Thoracic aorta (tissue), 2 donors: ENCODE results near the gene LYSMD1. TPM values are rescaled to one million over a fixed set of nuclear protein-coding genes. Genes with fewer than 3 reads are reported as not detected.
A peak's percentile ranks its signal among the peaks of the same experiment; 100 is the strongest.

Source experiments
- ATAC-seq: fragments of 150-250 bp; one replicate; pipeline ENCODE4 v1.8.0; 2017; ENCODE audit warnings: low read depth; ENCODE audit not compliant: insufficient number of reproducible peaks, low FRiP score
- DNase-seq: peaks from one replicate; pipeline ENCODE4 v3.0.0-alpha.2; 2020; ENCODE audit warnings: low spot score
- H3K27ac ChIP-seq, 2 donors: fragments of 200-600 bp; sonication (generic); 1 replicate in 1 of 2; 2 replicates in 1 of 2; pipeline ENCODE4 v1.5.1; 2016; ENCODE audit warnings: mild to moderate bottlenecking in 2 of 2, moderate library complexity in 2 of 2
- H3K27me3 ChIP-seq: fragments of 200-600 bp; sonication (generic); replicated peaks from 2 replicates; pipeline ENCODE4 v1.6.0; 2016; ENCODE audit warnings: mild to moderate bottlenecking; ENCODE audit not compliant: insufficient read depth
- H3K36me3 ChIP-seq: fragments of 200-600 bp; sonication (generic); one replicate; pipeline ENCODE4 v1.5.1; 2016
- H3K4me1 ChIP-seq, 2 donors: fragments of 200-600 bp; sonication (generic); 1 replicate in 1 of 2; 2 replicates in 1 of 2; pipeline versions ENCODE4 v1.5.1 to v1.6.0; 2016; ENCODE audit warnings: low read depth in 2 of 2, mild to moderate bottlenecking in 1 of 2; ENCODE audit not compliant: control insufficient read depth in 1 of 2
- H3K4me3 ChIP-seq: fragments of 200-600 bp; sonication (generic); 2 replicates; pipeline ENCODE4 v1.5.1; 2016; ENCODE audit warnings: mild to moderate bottlenecking
- H3K9me3 ChIP-seq: fragments of 200-600 bp; sonication (generic); 2 replicates; pipeline ENCODE4 v1.5.1; 2016
- total RNA-seq, 2 donors: library from RNA; depleted of rRNA; stranded (reverse); fragments of >200 nt; gene quantifications; one replicate each; pipeline versions ENCODE4 v1.1.0 to v1.2.3, GENCODE V29; 2016
- TF ChIP-seq, protein P1 (sequence below): fragments of 200-600 bp; sonication (generic); IDR thresholded peaks from one replicate; pipeline ENCODE4 v1.5.1; 2019; ENCODE audit warnings: antibody characterized with exemption

The LYSMD1 gene
- total RNA-seq, 2 donors from 2014 or later: 5.6 to 8.7 TPM

DNA sequence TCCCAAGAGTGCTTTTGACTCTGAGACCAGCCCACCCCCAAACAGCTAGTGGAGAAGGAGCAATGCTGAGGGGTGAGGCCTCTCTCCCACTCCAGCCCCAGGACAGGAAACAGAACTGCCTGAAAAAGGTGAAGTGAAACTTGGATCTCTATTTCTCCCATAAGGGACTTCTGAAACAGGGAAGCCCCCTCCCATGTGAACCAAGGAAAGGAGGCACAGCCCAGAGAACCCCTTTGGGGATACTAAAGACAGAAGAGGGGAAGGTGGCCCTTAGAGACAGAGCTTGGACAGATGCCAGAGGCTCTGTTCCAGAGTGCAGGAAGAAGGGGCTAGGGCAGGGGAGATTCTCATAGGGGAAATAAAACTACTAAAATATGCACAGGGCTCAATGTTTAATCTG, 6.3 kb downstream of the LYSMD1 start:
- no peaks in the 10 kb centered on the region for H3K27me3 ChIP-seq
- peaks cover 3 to 30% of the 10 kb centered on the region in 2 donors for H3K4me1 ChIP-seq
- peaks cover 25% of the 10 kb centered on the region for H3K36me3 ChIP-seq
- TF ChIP-seq, protein P1, sequence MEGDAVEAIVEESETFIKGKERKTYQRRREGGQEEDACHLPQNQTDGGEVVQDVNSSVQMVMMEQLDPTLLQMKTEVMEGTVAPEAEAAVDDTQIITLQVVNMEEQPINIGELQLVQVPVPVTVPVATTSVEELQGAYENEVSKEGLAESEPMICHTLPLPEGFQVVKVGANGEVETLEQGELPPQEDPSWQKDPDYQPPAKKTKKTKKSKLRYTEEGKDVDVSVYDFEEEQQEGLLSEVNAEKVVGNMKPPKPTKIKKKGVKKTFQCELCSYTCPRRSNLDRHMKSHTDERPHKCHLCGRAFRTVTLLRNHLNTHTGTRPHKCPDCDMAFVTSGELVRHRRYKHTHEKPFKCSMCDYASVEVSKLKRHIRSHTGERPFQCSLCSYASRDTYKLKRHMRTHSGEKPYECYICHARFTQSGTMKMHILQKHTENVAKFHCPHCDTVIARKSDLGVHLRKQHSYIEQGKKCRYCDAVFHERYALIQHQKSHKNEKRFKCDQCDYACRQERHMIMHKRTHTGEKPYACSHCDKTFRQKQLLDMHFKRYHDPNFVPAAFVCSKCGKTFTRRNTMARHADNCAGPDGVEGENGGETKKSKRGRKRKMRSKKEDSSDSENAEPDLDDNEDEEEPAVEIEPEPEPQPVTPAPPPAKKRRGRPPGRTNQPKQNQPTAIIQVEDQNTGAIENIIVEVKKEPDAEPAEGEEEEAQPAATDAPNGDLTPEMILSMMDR: no peak
- H3K27ac ChIP-seq: peak overlapping the region in 1 of 2 donors; percentile 20
- ATAC-seq (no peak), DNase-seq (no peak)
- no peaks in the 10 kb centered on the region for H3K9me3 ChIP-seq
- no peak overlapping the region for H3K4me3 ChIP-seq

DNA sequence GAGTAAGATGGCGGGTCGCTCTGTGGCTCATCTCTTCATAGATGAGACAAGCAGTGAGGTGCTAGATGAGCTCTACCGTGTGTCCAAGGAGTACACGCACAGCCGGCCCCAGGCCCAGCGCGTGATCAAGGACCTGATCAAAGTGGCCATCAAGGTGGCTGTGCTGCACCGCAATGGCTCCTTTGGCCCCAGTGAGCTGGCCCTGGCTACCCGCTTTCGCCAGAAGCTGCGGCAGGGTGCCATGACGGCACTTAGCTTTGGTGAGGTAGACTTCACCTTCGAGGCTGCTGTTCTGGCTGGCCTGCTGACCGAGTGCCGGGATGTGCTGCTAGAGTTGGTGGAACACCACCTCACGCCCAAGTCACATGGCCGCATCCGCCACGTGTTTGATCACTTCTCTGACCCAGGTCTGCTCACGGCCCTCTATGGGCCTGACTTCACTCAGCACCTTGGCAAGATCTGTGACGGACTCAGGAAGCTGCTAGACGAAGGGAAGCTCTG, 6.9 kb downstream of the LYSMD1 start:
- Histone ChIP-seq H3K4me3 (no peak overlapping the region), H3K27me3 (no peaks in the 10 kb centered on the region), H3K36me3 (peaks cover 25% of the 10 kb centered on the region), H3K9me3 (no peaks in the 10 kb centered on the region), H3K27ac (peak overlapping the region in 1 of 2 donors; percentile 6), H3K4me1 (peaks cover 3 to 24% of the 10 kb centered on the region in 2 donors)
- no peak for ATAC-seq
- DNase-seq: no peak
- TF ChIP-seq, protein P1: no peak

DNA sequence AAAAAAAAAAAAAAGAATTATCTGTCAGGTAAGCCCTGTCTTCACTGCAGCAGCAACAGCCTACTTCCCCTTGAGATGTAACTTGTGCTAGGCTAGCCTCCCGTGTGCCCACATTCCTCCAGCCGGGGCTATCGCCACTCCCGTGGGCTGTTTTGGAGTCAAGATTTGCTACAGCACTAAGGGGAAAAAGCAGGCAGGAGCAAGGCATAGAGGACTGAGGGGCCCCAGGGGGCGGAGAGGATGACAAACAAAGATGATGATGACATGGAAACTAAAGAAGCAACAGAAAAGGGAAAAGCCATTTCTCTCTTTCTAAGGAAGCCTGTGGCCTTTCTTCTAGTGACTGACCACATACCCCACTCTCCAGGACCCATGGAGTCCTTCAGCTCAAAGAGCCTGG, 7.4 kb downstream of the LYSMD1 start:
- no peaks in the 10 kb centered on the region for H3K9me3 ChIP-seq
- H3K4me1 ChIP-seq: peaks cover 3 to 19% of the 10 kb centered on the region in 2 donors
- TF ChIP-seq, protein P1: no peak
- no peak overlapping the region for H3K4me3 ChIP-seq
- no peak for DNase-seq
- ATAC-seq: no peak
- peaks cover 25% of the 10 kb centered on the region for H3K36me3 ChIP-seq
- no peak overlapping the region for H3K27ac ChIP-seq
- no peaks in the 10 kb centered on the region for H3K27me3 ChIP-seq

DNA sequence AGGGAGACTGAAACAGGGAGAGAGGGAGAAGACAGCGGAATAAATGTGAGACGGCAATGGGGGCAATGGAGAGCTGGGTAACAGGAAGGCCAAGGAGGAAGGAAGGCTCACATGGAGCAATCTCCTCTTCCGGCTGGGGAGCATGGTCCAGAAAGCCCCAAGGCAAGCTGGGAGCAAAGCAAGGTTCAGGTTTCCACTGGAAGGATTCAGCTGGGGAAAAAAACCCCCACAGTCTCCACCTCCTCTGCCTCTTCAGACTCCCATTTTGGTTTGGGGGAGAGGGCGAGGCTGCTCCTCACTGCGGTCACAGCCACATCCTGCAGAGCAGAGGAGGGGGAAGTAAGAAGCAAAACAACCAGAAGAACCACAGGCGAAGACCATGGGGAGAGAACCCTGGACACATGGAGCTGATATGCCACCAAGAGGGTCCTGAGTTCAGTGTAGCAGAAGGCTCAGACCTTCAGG, 8.6 kb downstream of the LYSMD1 start:
- ATAC-seq: no peak
- TF ChIP-seq, protein P1: no peak

DNA sequence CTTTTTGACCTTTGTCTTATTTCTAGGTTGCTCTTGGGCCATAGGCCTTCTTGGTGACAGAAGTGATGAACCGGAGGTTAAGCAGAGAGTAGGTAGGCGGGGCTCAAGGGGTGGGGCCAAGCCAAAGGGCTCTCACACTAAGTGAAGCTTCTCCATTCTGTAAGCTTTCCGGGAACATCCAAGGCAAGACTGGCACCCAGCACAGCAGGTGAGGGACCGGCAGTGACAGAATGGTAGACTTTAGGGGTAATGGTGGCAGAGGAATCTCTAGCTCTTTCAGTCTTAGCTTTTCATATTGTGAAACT, 9.2 kb downstream of the LYSMD1 start, which contains the start of gene TNFAIP8L2:
TSS of gene TNFAIP8L2 (plus strand) at position 135 of the 305 bp plus-strand sequence. CDS start 2,049 bp downstream, outside the sequence.
- H3K36me3 ChIP-seq: peaks cover 21% of the 10 kb centered on the region
- no peak for DNase-seq

More for the DNA sequence above, 8.6 kb downstream of the LYSMD1 start:
- no peaks in the 10 kb centered on the region for H3K9me3 ChIP-seq
- H3K36me3 ChIP-seq: peaks cover 25% of the 10 kb centered on the region
- DNase-seq: no peak
- peaks cover 3 to 19% of the 10 kb centered on the region in 2 donors for H3K4me1 ChIP-seq
- no peaks in the 10 kb centered on the region for H3K27me3 ChIP-seq
- peak overlapping the region; percentile 40 for H3K4me3 ChIP-seq
- no peak overlapping the region for H3K27ac ChIP-seq

More for the DNA sequence above, 9.2 kb downstream of the LYSMD1 start, which contains the start of gene TNFAIP8L2:
- H3K27me3 ChIP-seq: no peaks in the 10 kb centered on the region
- TF ChIP-seq, protein P1: no peak
- no peak within 1 kb of the TSS for H3K27ac ChIP-seq
- peaks cover 3 to 19% of the 10 kb centered on the region in 2 donors for H3K4me1 ChIP-seq
- H3K9me3 ChIP-seq: no peaks in the 10 kb centered on the region
- no peak for ATAC-seq
- H3K4me3 ChIP-seq: peak within 1 kb of the TSS; percentile 40
